ENCODE results near the gene SCNN1A. TPM values are rescaled to one million over a fixed set of nuclear protein-coding genes. Genes with fewer than 3 reads are reported as not detected.
"Not testable (repeated sequence)": the region's sequence is repeated elsewhere in the genome, so short reads cannot be mapped to it uniquely, and the experiment has no call there.

SCNN1A gene
- total RNA-seq, 1 donor from 2014 or later = 1.2 TPM

- Mint-ChIP-seq H3K9me3 (no peaks in the 10 kb centered on the region), H3K4me3 (no peak overlapping the region), H3K4me1 (peaks cover 27% of the 10 kb centered on the region), H3K27me3 (ENCODE audit: insufficient read depth, low read depth) (peaks cover 4% of the 10 kb centered on the region), H3K27ac (no peak overlapping the region), H3K36me3 (no peaks in the 10 kb centered on the region)
- no peak for DNase-seq (ENCODE audit: low spot score)
- peaks cover 47% of the 10 kb centered on the region for H3K4me1 ChIP-seq
- H2AFZ ChIP-seq (replicated peaks) = no peak overlapping the region
- peak overlapping the region; percentile 99 for H3K4me2 ChIP-seq
- TF ChIP-seq EZH2 (IDR thresholded peaks at IDR 0.05) (no peak), EZH2phosphoT487 (IDR thresholded peaks at IDR 0.05) (no peak), CTCF (IDR thresholded peaks at IDR 0.05) (no peak)
- peak overlapping the region; percentile 72 for H3K9ac ChIP-seq
- peaks cover 4% of the 10 kb centered on the region for H4K20me1 ChIP-seq (ENCODE audit: low read depth)
- peaks cover 44% of the 10 kb centered on the region for H3F3A ChIP-seq (ENCODE audit: low read depth)
- peak overlapping the region; percentile 21 for H3K27ac ChIP-seq
- H3K9me3 ChIP-seq (ENCODE audit: low read depth) = no peaks in the 10 kb centered on the region
- peak overlapping the region; percentile 87 for H3K4me3 ChIP-seq
- no peaks in the 10 kb centered on the region for H3K27me3 ChIP-seq
- H3K36me3 ChIP-seq = no peaks in the 10 kb centered on the region
- H3K79me2 ChIP-seq (ENCODE audit: low read depth) = peaks cover 56% of the 10 kb centered on the region
Measured at GRCh38 chr12:6340745-6341416, 34.5 kb downstream of the SCNN1A start.

- Histone ChIP-seq H4K20me1 (ENCODE audit: low read depth) (peaks cover 4% of the 10 kb centered on the region), H3K9ac (peak overlapping the region; percentile 72), H3K27ac (peak overlapping the region; percentile 21), H3F3A (ENCODE audit: low read depth) (peaks cover 52% of the 10 kb centered on the region), H3K9me3 (ENCODE audit: low read depth) (no peaks in the 10 kb centered on the region), H3K79me2 (ENCODE audit: low read depth) (peaks cover 59% of the 10 kb centered on the region), H3K27me3 (no peaks in the 10 kb centered on the region), H3K36me3 (no peaks in the 10 kb centered on the region), H3K4me2 (peak overlapping the region; percentile 99), H2AFZ (replicated peaks) (no peak overlapping the region), H3K4me1 (peaks cover 55% of the 10 kb centered on the region), H3K4me3 (peak overlapping the region; percentile 87)
- no peak overlapping the region for H3K4me3 Mint-ChIP-seq
- H3K27ac Mint-ChIP-seq = no peak overlapping the region
- TF ChIP-seq CTCF (IDR thresholded peaks at IDR 0.05) = no peak
- TF ChIP-seq EZH2 (IDR thresholded peaks at IDR 0.05) = no peak
- H3K4me1 Mint-ChIP-seq = peaks cover 34% of the 10 kb centered on the region
- peaks cover 4% of the 10 kb centered on the region for H3K27me3 Mint-ChIP-seq (ENCODE audit: insufficient read depth, low read depth)
- H3K36me3 Mint-ChIP-seq = no peaks in the 10 kb centered on the region
- no peak for DNase-seq (ENCODE audit: low spot score)
- no peaks in the 10 kb centered on the region for H3K9me3 Mint-ChIP-seq
Measured at GRCh38 chr12:6340032-6340638, 35.2 kb downstream of the SCNN1A start.

- H3K27ac Mint-ChIP-seq = no peak overlapping the region
- H3K9ac ChIP-seq = no peak overlapping the region
- peak overlapping the region; percentile 99 for H3K4me2 ChIP-seq
- TF ChIP-seq CTCF (IDR thresholded peaks at IDR 0.05) (no peak), EZH2 (IDR thresholded peaks at IDR 0.05) (no peak), EZH2phosphoT487 (IDR thresholded peaks at IDR 0.05) (no peak)
- no peaks in the 10 kb centered on the region for H3K27me3 ChIP-seq
- no peaks in the 10 kb centered on the region for H3K9me3 Mint-ChIP-seq
- no peak overlapping the region for H3K27ac ChIP-seq
- no peaks in the 10 kb centered on the region for H3K36me3 ChIP-seq
- no peak overlapping the region for H3K4me3 Mint-ChIP-seq
- no peaks in the 10 kb centered on the region for H3K9me3 ChIP-seq (ENCODE audit: low read depth)
- no peak for DNase-seq (ENCODE audit: low spot score)
- peaks cover 4% of the 10 kb centered on the region for H4K20me1 ChIP-seq (ENCODE audit: low read depth)
- no peak overlapping the region for H3K4me3 ChIP-seq
- no peaks in the 10 kb centered on the region for H3K36me3 Mint-ChIP-seq
- no peak overlapping the region for H2AFZ ChIP-seq (replicated peaks)
- H3K27me3 Mint-ChIP-seq (ENCODE audit: insufficient read depth, low read depth) = peaks cover 4% of the 10 kb centered on the region
- peaks cover 55% of the 10 kb centered on the region for H3F3A ChIP-seq (ENCODE audit: low read depth)
- H3K4me1 Mint-ChIP-seq = peaks cover 43% of the 10 kb centered on the region
- peaks cover 71% of the 10 kb centered on the region for H3K79me2 ChIP-seq (ENCODE audit: low read depth)
- peaks cover 61% of the 10 kb centered on the region for H3K4me1 ChIP-seq
Measured at GRCh38 chr12:6338955-6339354, 36.4 kb downstream of the SCNN1A start.

- peaks cover 61% of the 10 kb centered on the region for H3K4me1 ChIP-seq
- not testable (repeated sequence) for H3K4me3 Mint-ChIP-seq; H2AFZ ChIP-seq (replicated peaks); H3K9ac ChIP-seq; DNase-seq (ENCODE audit: low spot score); H3K27ac Mint-ChIP-seq; H3K36me3 Mint-ChIP-seq; H3K27ac ChIP-seq; H4K20me1 ChIP-seq (ENCODE audit: low read depth); H3K4me3 ChIP-seq; H3K9me3 ChIP-seq (ENCODE audit: low read depth); H3K36me3 ChIP-seq; H3K9me3 Mint-ChIP-seq; H3K27me3 Mint-ChIP-seq (ENCODE audit: insufficient read depth, low read depth); H3K27me3 ChIP-seq
- H3K4me2 ChIP-seq = peak overlapping the region; percentile 40
- H3K79me2 ChIP-seq (ENCODE audit: low read depth) = peaks cover 75% of the 10 kb centered on the region
- H3F3A ChIP-seq (ENCODE audit: low read depth) = peaks cover 51% of the 10 kb centered on the region
- H3K4me1 Mint-ChIP-seq = peaks cover 43% of the 10 kb centered on the region
Measured at GRCh38 chr12:6338536-6338935, 36.8 kb downstream of the SCNN1A start.
